Right lobe of liver (tissue), 4 donors: ENCODE data around the gene CCL20.

Source experiments
- CTCF ChIP-seq, 4 donors: fragments of 200-600 bp in 3 of 4; fragments of 450-650 bp in 1 of 4; IDR thresholded peaks; one replicate each; pipeline versions ENCODE4 v1.5.1 to v1.8.0; 2016 to 2022; ENCODE audit warnings: antibody characterized with exemption in 4 of 4, mild to moderate bottlenecking in 2 of 4
- POLR2A ChIP-seq: fragments of 450-650 bp; IDR thresholded peaks from one replicate; pipeline ENCODE4 v1.6.1; 2017; ENCODE audit warnings: antibody characterized with exemption, mild to moderate bottlenecking
- donor health status: DM: no; HTN: no; CAD: no.
- donor health status: DM: no; HTN: no; CAD: no.
- donor health status: DM: no; HTN: yes; CAD: no.

- TF ChIP-seq CTCF (IDR thresholded peaks at IDR 0.05) (no peak), POLR2A (no peak)
Measured at GRCh38 chr2:227823922-227824321, 10.3 kb downstream of the CCL20 start.
